ENCODE data around the gene TEAD1. TPM values are rescaled to one million over a fixed set of nuclear protein-coding genes. Genes with fewer than 3 reads are reported as not detected.

Gene TEAD1
- polyA plus RNA-seq, 1 donor (not counting 4 experiments of a cell fraction or from before 2014, with no cell fraction given) = 32.7 TPM

- peak overlapping the region; percentile 11 for H3K4me2 ChIP-seq (ENCODE audit: control insufficient read depth, extremely low read depth, insufficient read depth, low read depth, low read length)
- H3K4me3 ChIP-seq (ENCODE audit: control insufficient read depth in 2 of 3, extremely low read depth in 1 of 3, insufficient read depth in 2 of 3, low read depth in 1 of 3, low read length in 3 of 3) = no peak overlapping the region
- FAIRE-seq (peak; percentile 5), DNase-seq (ENCODE audit: low read depth, low spot score) (peak; percentile 25)
- no peaks in the 10 kb centered on the region for H3K9me3 ChIP-seq (ENCODE audit: control insufficient read depth, low read depth, low read length)
- no peak overlapping the region for H2AFZ ChIP-seq (ENCODE audit: control insufficient read depth, low read length)
- dilution Hi-C loops (cut with MboI; ENCODE audit: extremely low pct_ligation_motif_present, low sequenced_read_pairs) = no loop called here
- no peak overlapping the region for H3K9ac ChIP-seq (ENCODE audit: control insufficient read depth, extremely low read depth, insufficient read depth, low read length)
- H3K79me2 ChIP-seq (ENCODE audit: control insufficient read depth, insufficient read depth, low read length) = no peaks in the 10 kb centered on the region
- TF ChIP-seq CTCF (optimal IDR thresholded peaks at IDR 0.05 in 1 of 3, IDR thresholded peaks at IDR 0.05 in 1 of 3, conservative IDR thresholded peaks at IDR 0.05 in 1 of 3; ENCODE audit: extremely low read depth in 1 of 3, insufficient read depth in 2 of 3, low read length in 3 of 3) (peak; percentile 74 to 90 (median 79)), EZH2 (IDR thresholded peaks at IDR 0.05; ENCODE audit: low read length) (no peak)
- no peaks in the 10 kb centered on the region for H4K20me1 ChIP-seq (ENCODE audit: control insufficient read depth, extremely low read depth, insufficient read depth, low read length)
- H3K36me3 ChIP-seq (ENCODE audit: control insufficient read depth in 2 of 2, extremely low read depth in 1 of 2, insufficient read depth in 2 of 2, low read length in 2 of 2) = peaks cover 10 to 30% of the 10 kb centered on the region in 2 experiments
- H3K4me1 ChIP-seq (ENCODE audit: control insufficient read depth, extremely low read depth, insufficient read depth, low read length) = peaks cover 7% of the 10 kb centered on the region
- no peaks in the 10 kb centered on the region for H3K9me1 ChIP-seq (ENCODE audit: control insufficient read depth, extremely low read depth, insufficient read depth, low read length)
- no peak overlapping the region for H3K27ac ChIP-seq (ENCODE audit: control insufficient read depth, insufficient read depth, low read length)
- H3K27me3 ChIP-seq (ENCODE audit: control insufficient read depth, extremely low read depth, insufficient read depth, low read length) = no peaks in the 10 kb centered on the region
Measured at GRCh38 chr11:12893787-12894672, 219.8 kb downstream of the TEAD1 start.

- TF ChIP-seq EZH2 (IDR thresholded peaks at IDR 0.05; ENCODE audit: low read length) (no peak), CTCF (optimal IDR thresholded peaks at IDR 0.05 in 1 of 3, IDR thresholded peaks at IDR 0.05 in 1 of 3, conservative IDR thresholded peaks at IDR 0.05 in 1 of 3; ENCODE audit: extremely low read depth in 1 of 3, insufficient read depth in 2 of 3, low read length in 3 of 3) (no peak)
- dilution Hi-C loops (cut with MboI; ENCODE audit: extremely low pct_ligation_motif_present, low sequenced_read_pairs) = no loop called here
- peaks cover 15 to 32% of the 10 kb centered on the region in 2 experiments for H3K36me3 ChIP-seq (ENCODE audit: control insufficient read depth in 2 of 2, extremely low read depth in 1 of 2, insufficient read depth in 2 of 2, low read length in 2 of 2)
Measured at GRCh38 chr11:12897390-12897789, 223.2 kb downstream of the TEAD1 start.

More at GRCh38 chr11:12897390-12897789, 223.2 kb downstream of the TEAD1 start:
- Histone ChIP-seq H3K79me2 (ENCODE audit: control insufficient read depth, insufficient read depth, low read length) (peaks cover 2% of the 10 kb centered on the region), H3K4me3 (ENCODE audit: control insufficient read depth in 2 of 3, extremely low read depth in 1 of 3, insufficient read depth in 2 of 3, low read depth in 1 of 3, low read length in 3 of 3) (no peak overlapping the region), H3K9ac (ENCODE audit: control insufficient read depth, extremely low read depth, insufficient read depth, low read length) (no peak overlapping the region), H3K4me2 (ENCODE audit: control insufficient read depth, extremely low read depth, insufficient read depth, low read depth, low read length) (no peak overlapping the region), H4K20me1 (ENCODE audit: control insufficient read depth, extremely low read depth, insufficient read depth, low read length) (no peaks in the 10 kb centered on the region), H2AFZ (ENCODE audit: control insufficient read depth, low read length) (no peak overlapping the region), H3K9me1 (ENCODE audit: control insufficient read depth, extremely low read depth, insufficient read depth, low read length) (no peaks in the 10 kb centered on the region), H3K27ac (ENCODE audit: control insufficient read depth, insufficient read depth, low read length) (no peak overlapping the region), H3K9me3 (ENCODE audit: control insufficient read depth, low read depth, low read length) (no peaks in the 10 kb centered on the region), H3K4me1 (ENCODE audit: control insufficient read depth, extremely low read depth, insufficient read depth, low read length) (peaks cover 26% of the 10 kb centered on the region), H3K27me3 (ENCODE audit: control insufficient read depth, extremely low read depth, insufficient read depth, low read length) (no peaks in the 10 kb centered on the region)
- DNase-seq (ENCODE audit: low read depth, low spot score) = no peak
- FAIRE-seq = no peak
